Measurements from ENCODE around the gene ALDOA.

ALDOA gene

GRCh38 chr16:30088832-30089624 is 23.5 kb downstream of the ALDOA start:
- no peak for DNase-seq (ENCODE audit: insufficient read length, low spot score)
- no peak for FAIRE-seq

- DNase-seq (ENCODE audit: insufficient read length, low spot score) (no peak), FAIRE-seq (no peak)
Observed at GRCh38 chr16:30090610-30091331, 25.2 kb downstream of the ALDOA start.

- DNase-seq (ENCODE audit: insufficient read length, low spot score), result peak; percentile 90
- FAIRE-seq, result peak; percentile 89
Observed at GRCh38 chr16:30091474-30092372, 26.2 kb downstream of the ALDOA start, which contains the start of gene TBX6. TBX6 (minus strand) TSS chr16:30091924; CDS start chr16:30091193, 731 bp downstream.

GRCh38 chr16:30092373-30093010 is 26.9 kb downstream of the ALDOA start:
- peak; percentile 90 for FAIRE-seq
- peak; percentile 90 for DNase-seq (ENCODE audit: insufficient read length, low spot score)

GRCh38 chr16:30094541-30095165 is 29.1 kb downstream of the ALDOA start:
- no peak for DNase-seq (ENCODE audit: insufficient read length, low spot score)
- FAIRE-seq, result no peak

- FAIRE-seq (no peak), DNase-seq (ENCODE audit: insufficient read length, low spot score) (no peak)
Observed at GRCh38 chr16:30095166-30096078, 29.9 kb downstream of the ALDOA start.

GRCh38 chr16:30096105-30096861 is 30.7 kb downstream of the ALDOA start, which contains the start of gene YPEL3:
YPEL3 (minus strand) TSS chr16:30096213; CDS start chr16:30095482, 731 bp downstream.
- peak; percentile 98 for DNase-seq (ENCODE audit: insufficient read length, low spot score)
- FAIRE-seq, result peak; percentile 40

GRCh38 chr16:30096862-30097563 is 31.5 kb downstream of the ALDOA start:
- DNase-seq (ENCODE audit: insufficient read length, low spot score) (no peak), FAIRE-seq (no peak)

GRCh38 chr16:30104090-30104489 is 38.5 kb downstream of the ALDOA start:
- FAIRE-seq (no peak), DNase-seq (ENCODE audit: insufficient read length, low spot score) (no peak)

- no peak for DNase-seq (ENCODE audit: insufficient read length, low spot score)
- no peak for FAIRE-seq
Observed at GRCh38 chr16:30104492-30104891, 38.9 kb downstream of the ALDOA start.

- FAIRE-seq (no peak), DNase-seq (ENCODE audit: insufficient read length, low spot score) (no peak)
Observed at GRCh38 chr16:30108059-30108850, 42.7 kb downstream of the ALDOA start.

- DNase-seq (ENCODE audit: insufficient read length, low spot score), result no peak
- no peak for FAIRE-seq
Observed at GRCh38 chr16:30110661-30111060, 45.1 kb downstream of the ALDOA start.

GRCh38 chr16:30112197-30113030 is 46.9 kb downstream of the ALDOA start:
- DNase-seq (ENCODE audit: insufficient read length, low spot score) (peak; percentile 74), FAIRE-seq (no peak)

GRCh38 chr16:30113031-30113710 is 47.6 kb downstream of the ALDOA start, which contains the start of gene GDPD3:
GDPD3 (minus strand) TSS chr16:30113537; CDS start chr16:30113478, 59 bp downstream.
- no peak for FAIRE-seq
- DNase-seq (ENCODE audit: insufficient read length, low spot score), result no peak

GRCh38 chr16:30113711-30114333 is 48.3 kb downstream of the ALDOA start:
- no peak for DNase-seq (ENCODE audit: insufficient read length, low spot score)
- FAIRE-seq, result no peak
